Neural cell (in vitro differentiated cells): ENCODE measurements around the gene ODAD3. TPM values are rescaled to one million over a fixed set of nuclear protein-coding genes. Genes with fewer than 3 reads are reported as not detected.

Experiments used
- H2AFZ ChIP-seq: fragments of 200-600, 300-800 bp; sonication (generic), shearing (Covaris generic); 2 replicates; pipeline ENCODE4 v1.6.0; 2014; ENCODE audit warnings: low read depth, mild to moderate bottlenecking, antibody characterized with exemption, low read length, moderate library complexity
- H3F3A ChIP-seq: fragments of 200-600 bp; shearing (Covaris generic); 2 replicates; pipeline ENCODE4 v1.6.1; 2016; ENCODE audit warnings: mild to moderate bottlenecking, moderate library complexity, mixed read lengths, antibody characterized with exemption, low read length; ENCODE audit not compliant: insufficient read depth, poor library complexity, severe bottlenecking
- H3K27ac ChIP-seq: fragments of 200-600, 300-800 bp; sonication (generic), shearing (Covaris generic); 2 replicates; pipeline ENCODE4 v1.5.1; 2014; ENCODE audit warnings: mild to moderate bottlenecking, low read length, moderate library complexity
- H3K27me3 ChIP-seq: fragments of 300-800, 200-600 bp; sonication (generic), shearing (Covaris generic); 2 replicates; pipeline ENCODE4 v1.6.0; 2014; ENCODE audit warnings: mild to moderate bottlenecking, low read depth, low read length, moderate library complexity; ENCODE audit not compliant: insufficient read depth
- H3K36me3 ChIP-seq: fragments of 300-800, 200-600 bp; sonication (generic), shearing (Covaris generic); 2 replicates; pipeline ENCODE4 v1.5.1; 2014; ENCODE audit warnings: mild to moderate bottlenecking, antibody characterized with exemption, low read length, moderate library complexity; ENCODE audit not compliant: insufficient read depth
- H3K4me2 ChIP-seq: fragments of 300-800, 200-600 bp; sonication (generic), shearing (Covaris generic); 2 replicates; pipeline ENCODE4 v1.6.0; 2014; ENCODE audit warnings: mild to moderate bottlenecking, low read length
- H3K4me3 ChIP-seq: fragments of 300-800, 200-600 bp; sonication (generic), shearing (Covaris generic); 2 replicates; pipeline ENCODE4 v1.5.1; 2014; ENCODE audit warnings: mild to moderate bottlenecking, low read length, moderate library complexity
- H3K79me2 ChIP-seq: fragments of 200-600 bp; shearing (Covaris generic); replicated peaks from 2 replicates; pipeline ENCODE4 v1.6.0; 2014; ENCODE audit warnings: mild to moderate bottlenecking, low read length, moderate library complexity; ENCODE audit not compliant: insufficient read depth
- H3K9ac ChIP-seq: fragments of 300-800, 200-600 bp; sonication (generic), shearing (Covaris generic); 2 replicates; pipeline ENCODE4 v1.6.1; 2016; ENCODE audit warnings: mild to moderate bottlenecking, low read length, mixed read lengths
- H3K9me2 ChIP-seq: fragments of 200-600 bp; shearing (Covaris generic); 2 replicates; pipeline ENCODE4 v1.6.1; 2016; ENCODE audit warnings: mild to moderate bottlenecking, low read length, mixed read lengths; ENCODE audit not compliant: insufficient read depth
- H3K9me3 ChIP-seq: fragments of 200-600, 300-800 bp; sonication (generic), shearing (Covaris generic); 2 replicates; pipeline ENCODE4 v1.6.1; 2016; ENCODE audit warnings: mild to moderate bottlenecking, mixed run types, low read length, moderate library complexity, mixed read lengths
- H4K20me1 ChIP-seq: fragments of 200-600 bp; shearing (Covaris generic); 2 replicates; pipeline ENCODE4 v1.6.1; 2016; ENCODE audit warnings: mild to moderate bottlenecking, mixed run types; ENCODE audit not compliant: insufficient read depth
- CTCF ChIP-seq: fragments of 450-650 bp; IDR thresholded peaks from 2 replicates; pipeline ENCODE4 v1.5.1; 2014; ENCODE audit warnings: antibody characterized with exemption, mild to moderate bottlenecking, moderate library complexity; ENCODE audit not compliant: poor library complexity, severe bottlenecking
- EP300 ChIP-seq: fragments of 450-650 bp; conservative IDR thresholded peaks from 2 replicates; pipeline ENCODE4 v1.6.1; 2014; ENCODE audit warnings: antibody characterized with exemption, mild to moderate bottlenecking, moderate library complexity; ENCODE audit not compliant: poor library complexity, severe bottlenecking
- EZH2 ChIP-seq: fragments of 200-600, 300-800 bp; shearing (Covaris generic), sonication (generic); IDR thresholded peaks from 2 replicates; pipeline ENCODE4 v1.6.1; 2014; ENCODE audit warnings: antibody characterized with exemption, low read length, borderline replicate concordance, mild to moderate bottlenecking; ENCODE audit not compliant: insufficient read depth, poor library complexity, severe bottlenecking
- MXI1 ChIP-seq: fragments of 450-650 bp; conservative IDR thresholded peaks from 2 replicates; pipeline ENCODE4 v1.6.1; 2014; ENCODE audit warnings: antibody characterized with exemption, mild to moderate bottlenecking; ENCODE audit not compliant: poor library complexity, severe bottlenecking
- POLR2AphosphoS5 ChIP-seq: IDR thresholded peaks from 2 replicates; pipeline ENCODE4 v1.6.1; 2012
- RAD21 ChIP-seq: fragments of 450-650 bp; conservative IDR thresholded peaks from 2 replicates; pipeline ENCODE4 v1.6.1; 2014; ENCODE audit warnings: antibody characterized with exemption, mild to moderate bottlenecking, moderate library complexity
- REST ChIP-seq: IDR thresholded peaks from 2 replicates; pipeline ENCODE4 v1.6.1; 2012; ENCODE audit warnings: borderline replicate concordance
- SMC3 ChIP-seq: fragments of 450-650 bp; conservative IDR thresholded peaks from 2 replicates; pipeline ENCODE4 v1.6.1; 2014; ENCODE audit warnings: antibody characterized with exemption, mild to moderate bottlenecking, moderate library complexity; ENCODE audit not compliant: poor library complexity
- TAF1 ChIP-seq: IDR thresholded peaks from 2 replicates; pipeline ENCODE4 v1.6.1; 2012; ENCODE audit warnings: low read depth
- polyA plus RNA-seq: library from polyadenylated mRNA; depleted of rRNA; stranded (reverse); fragments of >200 nt; gene quantifications from 2 replicates; pipeline ENCODE4 v1.2.3, GENCODE V29; 2014

The ODAD3 gene
- polyA plus RNA-seq, 1 donor from 2014 or later = 3.4 TPM

GRCh38 chr19:11448410-11448809 lies 13.5 kb upstream of the ODAD3 start:
- H3K4me3 ChIP-seq = no peak overlapping the region
- TF ChIP-seq EP300 (no peak), EZH2 (no peak), RAD21 (no peak), TAF1 (no peak), CTCF (no peak)
- H3K27ac ChIP-seq = no peak overlapping the region
- no peaks in the 10 kb centered on the region for H3K36me3 ChIP-seq
- H4K20me1 ChIP-seq = no peaks in the 10 kb centered on the region
- H3K4me2 ChIP-seq = no peak overlapping the region
- H3K9me3 ChIP-seq = no peaks in the 10 kb centered on the region
- no peaks in the 10 kb centered on the region for H3K9me2 ChIP-seq
- H3K27me3 ChIP-seq = no peaks in the 10 kb centered on the region
- H2AFZ ChIP-seq = no peak overlapping the region
- H3F3A ChIP-seq = peaks cover 3% of the 10 kb centered on the region
- no peak overlapping the region for H3K9ac ChIP-seq
- H3K79me2 ChIP-seq = no peaks in the 10 kb centered on the region

GRCh38 chr19:11447347-11448262 lies 12.7 kb upstream of the ODAD3 start:
- Histone ChIP-seq H3K9me2 (no peaks in the 10 kb centered on the region), H3K79me2 (no peaks in the 10 kb centered on the region), H4K20me1 (no peaks in the 10 kb centered on the region), H3K9me3 (no peaks in the 10 kb centered on the region), H3K36me3 (no peaks in the 10 kb centered on the region), H3K4me2 (no peak overlapping the region), H3K27ac (no peak overlapping the region), H3K27me3 (no peaks in the 10 kb centered on the region), H3K4me3 (no peak overlapping the region), H3F3A (peaks cover 3% of the 10 kb centered on the region), H2AFZ (no peak overlapping the region), H3K9ac (no peak overlapping the region)
- no peak for TF ChIP-seq REST
- no peak for TF ChIP-seq MXI1
- TF ChIP-seq TAF1 = no peak
- TF ChIP-seq SMC3 = no peak
- TF ChIP-seq POLR2AphosphoS5 = no peak
- no peak for TF ChIP-seq CTCF
- TF ChIP-seq EZH2 = no peak
- TF ChIP-seq RAD21 = no peak
- no peak for TF ChIP-seq EP300
